Glomerular visceral epithelial cell (primary cell): Measurements from ENCODE around the gene CAMTA1.
A peak's percentile ranks its signal among the peaks of the same experiment; 100 is the strongest.

Source experiments
- DNase-seq: peaks from one replicate; pipeline ENCODE4 v3.0.0-alpha.2; 2016; ENCODE audit errors: extremely low spot score

The CAMTA1 gene

DNA sequence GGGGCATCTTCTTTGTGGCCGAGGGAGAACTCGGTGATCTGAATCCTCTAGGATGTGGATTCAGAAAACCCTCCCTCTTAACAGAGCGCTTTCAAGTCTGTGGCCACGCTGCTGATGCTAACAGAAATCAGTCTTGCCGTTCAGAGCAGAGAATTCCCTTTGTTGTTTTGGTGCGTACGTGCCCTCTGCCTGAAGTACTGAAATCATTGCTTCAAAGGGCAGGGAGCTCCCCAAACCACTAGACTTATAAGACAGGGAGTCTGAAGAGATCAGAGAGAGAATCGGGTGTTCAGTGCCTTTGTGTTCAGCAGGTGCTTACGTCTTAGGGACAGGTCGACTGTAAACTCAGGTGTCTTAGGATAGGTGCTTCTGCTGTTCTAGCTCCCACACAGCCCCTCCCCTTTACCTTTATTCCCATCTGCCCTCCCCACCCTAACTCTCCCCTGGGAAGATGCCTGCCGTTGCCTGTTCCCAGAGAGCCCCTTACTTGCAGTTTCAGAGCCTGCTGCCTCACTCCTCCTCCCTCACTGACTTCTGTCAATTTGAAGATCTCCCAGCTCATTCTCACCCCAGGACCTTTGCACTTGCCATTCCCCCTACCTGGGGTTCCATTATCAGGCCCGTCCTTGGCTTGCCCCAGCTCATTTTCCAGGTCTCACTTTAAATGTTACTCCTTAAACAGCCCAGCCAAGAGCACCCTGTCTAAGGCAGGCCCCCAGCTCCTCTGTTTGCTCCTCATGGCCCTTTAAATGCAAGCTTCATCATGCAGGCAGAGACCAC, 143.0 kb downstream of the CAMTA1 start:
- DNase-seq = no peak

DNA sequence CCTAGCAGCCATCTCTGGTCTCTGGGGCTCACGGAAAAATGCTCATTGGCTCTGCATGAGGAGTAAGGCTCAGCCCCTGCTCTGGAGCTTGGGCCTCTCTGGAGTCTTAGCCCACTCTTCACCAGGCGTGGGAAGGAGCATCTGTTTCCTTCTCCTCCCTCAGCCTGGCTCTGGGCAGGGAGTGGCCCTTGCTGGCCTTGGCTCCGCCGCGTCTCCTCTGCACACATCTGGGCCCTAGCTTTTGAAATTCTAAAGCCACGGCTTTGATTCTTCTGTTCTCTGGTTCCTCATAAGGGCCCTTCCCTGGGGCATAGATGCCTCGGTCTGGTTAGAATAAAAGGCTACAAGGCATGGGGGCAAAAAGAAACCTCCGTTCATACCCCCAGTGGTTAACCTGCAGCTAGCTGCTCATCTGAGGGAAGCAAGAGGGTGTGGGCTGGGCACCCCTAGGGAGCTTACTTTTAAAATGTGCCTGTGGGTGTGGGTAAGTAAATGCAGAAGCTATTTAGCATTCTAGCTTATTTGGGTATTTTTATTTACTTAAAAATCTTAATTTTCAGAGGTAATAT, 145.6 kb downstream of the CAMTA1 start:
- DNase-seq = no peak

DNA sequence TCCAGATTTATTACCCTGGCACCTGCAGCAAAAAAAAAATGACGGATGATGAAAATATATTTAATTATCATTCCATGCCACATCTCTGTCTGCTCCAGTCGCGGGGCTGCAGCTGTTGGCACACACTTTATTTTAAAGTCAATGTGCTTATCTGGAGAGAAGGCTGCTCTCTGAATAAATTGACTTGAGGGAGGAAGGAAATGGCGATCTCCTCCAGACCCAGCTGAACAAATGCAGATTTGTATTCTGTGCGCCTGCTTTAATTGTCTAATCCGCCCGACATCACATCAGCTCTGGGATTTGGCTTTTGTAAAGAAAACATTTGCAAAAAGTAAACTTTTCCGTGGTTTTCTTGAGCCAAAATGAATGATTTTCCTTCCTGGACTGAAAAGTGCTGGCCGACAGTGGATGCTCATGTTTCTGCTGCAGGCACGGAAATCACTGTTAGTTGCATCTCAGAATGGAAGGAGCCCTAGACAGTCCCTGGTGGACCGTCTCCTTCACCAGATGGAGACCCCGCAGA, 150.2 kb downstream of the CAMTA1 start:
- no peak for DNase-seq

DNA sequence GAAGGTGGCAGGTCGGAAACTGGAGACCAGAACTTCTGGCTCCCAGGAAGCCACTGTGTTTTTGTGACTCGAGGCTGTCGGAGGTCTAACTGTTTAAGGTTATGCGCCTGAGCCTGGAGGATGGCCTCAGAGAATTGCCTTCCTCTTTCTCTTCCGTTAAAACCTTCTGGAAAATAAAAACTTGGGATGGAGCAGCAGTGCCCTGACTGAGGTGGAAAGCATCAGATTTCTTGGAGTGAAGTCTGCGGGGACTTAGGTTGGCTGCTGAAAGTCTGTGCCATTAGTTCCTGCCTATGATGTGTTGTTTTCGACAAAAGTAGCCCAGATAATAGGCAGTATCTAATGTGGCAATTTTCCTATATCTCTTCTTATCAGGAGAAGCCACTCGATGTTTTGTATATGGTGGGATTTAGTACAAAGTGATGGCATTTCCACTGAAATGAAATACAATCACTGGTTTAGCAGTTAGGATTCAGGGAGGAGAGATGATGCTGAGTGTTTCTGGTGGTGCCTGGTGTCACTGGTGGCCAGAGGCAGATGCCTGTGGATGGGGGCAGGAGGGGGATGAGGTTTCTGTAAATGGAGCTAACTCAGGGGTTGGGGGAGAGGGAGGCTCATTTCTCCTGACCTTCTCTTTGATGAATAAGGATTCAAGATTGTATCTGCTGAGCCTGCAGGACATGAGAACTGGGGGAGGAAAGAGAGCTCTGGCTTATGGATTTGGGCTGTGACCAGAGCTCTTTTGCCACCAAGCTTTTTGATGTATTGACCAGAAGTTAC, 150.8 kb downstream of the CAMTA1 start:
- no peak for DNase-seq

DNA sequence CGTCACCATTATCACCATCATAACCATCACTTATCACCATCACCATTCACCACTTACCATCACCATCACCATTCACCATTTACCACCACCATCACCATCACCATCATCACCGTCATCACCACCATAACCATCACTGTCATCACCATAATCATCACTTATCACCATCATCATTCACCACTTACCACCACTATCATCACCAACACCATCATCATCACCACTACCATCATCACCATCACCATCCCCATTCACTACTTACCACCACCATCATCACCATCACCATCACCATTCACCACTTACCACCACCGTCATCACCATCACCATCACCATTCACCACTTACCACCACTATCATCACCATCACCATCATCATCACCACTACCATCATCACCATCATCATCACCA, 151.8 kb downstream of the CAMTA1 start:
- no peak for DNase-seq

DNA sequence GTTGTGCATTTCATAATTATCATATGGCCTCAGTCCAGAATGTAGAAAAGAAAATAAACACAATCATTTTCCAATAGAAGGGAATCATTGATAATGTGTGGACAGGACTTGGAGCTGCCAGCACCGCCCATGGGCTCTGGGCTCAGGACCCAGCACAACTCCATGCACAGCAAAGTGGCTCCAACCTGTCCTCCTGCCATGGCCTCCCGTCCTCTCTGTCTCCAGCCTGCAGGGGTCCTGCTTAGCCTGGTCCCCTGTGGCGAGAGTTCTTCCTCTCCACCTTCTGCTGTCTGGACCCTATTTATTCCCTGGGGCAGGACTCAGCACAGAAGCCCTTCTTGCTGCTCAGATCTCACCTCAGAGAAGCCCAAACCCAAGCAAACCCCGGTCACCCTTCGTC, 154.1 kb downstream of the CAMTA1 start:
- DNase-seq = no peak

DNA sequence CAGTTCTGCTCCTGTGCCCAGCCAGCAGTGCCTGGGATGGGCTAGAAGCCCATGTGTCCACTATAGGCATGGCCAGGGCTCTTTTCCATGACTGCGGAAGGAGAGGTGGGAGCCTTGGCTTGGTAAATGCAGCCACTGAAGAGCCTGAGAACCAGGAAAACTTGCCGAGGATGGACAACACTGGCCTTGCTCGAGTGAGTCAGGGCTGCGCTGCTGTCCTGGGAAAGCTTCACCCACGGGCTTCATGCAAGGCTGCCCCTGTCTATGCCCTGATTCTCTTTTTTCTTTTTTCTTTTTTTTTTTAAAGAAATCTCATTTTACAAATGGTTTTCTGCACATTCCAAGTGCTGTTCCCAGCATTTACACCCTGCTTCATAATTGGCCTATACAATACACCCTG, 156.5 kb downstream of the CAMTA1 start:
- peak; percentile 18 for DNase-seq

DNA sequence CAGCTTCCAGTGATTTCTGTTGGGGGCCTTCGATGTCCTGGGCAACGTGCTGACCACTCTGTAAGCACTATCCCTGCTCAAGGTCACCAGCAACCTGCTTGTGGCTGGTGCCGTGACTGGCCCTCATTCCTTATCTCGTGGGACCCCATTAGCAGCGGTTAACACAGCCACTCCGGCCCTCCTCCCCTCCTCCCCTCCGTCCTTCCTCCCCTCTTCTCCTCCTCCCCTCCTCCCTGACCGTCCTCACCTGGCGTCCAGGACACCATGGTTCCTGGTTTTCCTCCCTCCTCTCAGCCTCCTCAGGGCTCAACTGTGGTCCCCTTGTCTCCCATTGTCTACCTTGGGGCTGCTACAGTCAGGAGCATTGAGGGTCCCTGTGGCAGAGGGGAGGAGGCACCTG, 157.7 kb downstream of the CAMTA1 start:
- DNase-seq = no peak

DNA sequence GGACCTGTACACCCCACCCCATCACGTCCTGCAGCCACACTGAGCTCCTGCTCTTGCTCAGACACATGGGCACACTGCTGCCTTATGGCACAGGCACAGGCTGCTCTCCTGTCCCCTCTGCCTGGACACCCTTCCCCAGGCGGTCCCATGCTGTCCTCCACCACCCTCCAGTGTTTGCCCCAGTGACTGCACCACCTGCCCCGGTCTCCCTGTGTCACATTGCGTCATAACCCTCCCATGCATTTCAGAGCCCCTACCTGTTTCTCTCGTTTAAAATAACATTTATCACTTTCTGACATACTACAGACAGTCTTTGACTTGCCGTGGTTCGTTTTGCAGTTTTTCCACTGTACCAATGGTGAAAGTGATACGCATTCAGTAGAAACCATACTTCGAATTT, 159.2 kb downstream of the CAMTA1 start:
- DNase-seq = no peak

DNA sequence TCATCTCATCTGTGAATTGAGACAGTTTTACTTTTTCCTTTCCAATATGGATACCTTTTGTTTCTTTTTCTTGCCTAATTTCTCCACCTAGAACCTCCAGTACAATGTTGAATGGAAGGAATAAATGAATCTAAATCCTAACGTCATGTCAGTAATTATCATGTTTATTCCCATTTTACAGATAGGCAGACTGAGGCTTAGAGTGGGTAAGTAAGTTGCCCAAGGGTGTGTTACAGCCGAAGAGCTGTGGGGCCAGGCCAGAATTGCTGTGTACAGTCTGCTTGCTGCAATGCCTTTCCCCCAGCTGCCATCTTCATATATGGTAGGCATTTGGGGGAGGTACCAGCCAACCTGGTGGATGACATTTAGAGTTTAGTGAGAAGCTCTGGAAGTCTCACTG, 162.7 kb downstream of the CAMTA1 start:
- no peak for DNase-seq

DNA sequence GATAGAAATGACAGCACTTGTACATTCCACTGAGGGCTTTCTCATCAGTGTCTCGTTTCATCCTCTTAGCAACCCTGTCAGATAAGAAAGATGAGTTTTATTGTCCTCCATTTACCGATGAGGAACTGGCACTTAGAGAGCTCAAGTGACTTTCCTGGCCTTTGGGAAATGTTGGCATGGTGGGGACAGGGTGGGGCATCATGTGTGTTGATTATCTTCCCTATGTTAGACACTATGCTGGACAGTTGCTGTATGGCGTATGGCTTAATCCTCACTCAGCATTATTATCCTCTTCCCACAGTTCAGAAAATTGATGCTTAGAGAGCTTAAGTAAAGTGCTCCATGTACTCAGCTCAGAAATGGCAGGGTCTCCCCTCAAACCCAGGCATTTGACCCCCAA, 163.2 kb downstream of the CAMTA1 start:
- no peak for DNase-seq

DNA sequence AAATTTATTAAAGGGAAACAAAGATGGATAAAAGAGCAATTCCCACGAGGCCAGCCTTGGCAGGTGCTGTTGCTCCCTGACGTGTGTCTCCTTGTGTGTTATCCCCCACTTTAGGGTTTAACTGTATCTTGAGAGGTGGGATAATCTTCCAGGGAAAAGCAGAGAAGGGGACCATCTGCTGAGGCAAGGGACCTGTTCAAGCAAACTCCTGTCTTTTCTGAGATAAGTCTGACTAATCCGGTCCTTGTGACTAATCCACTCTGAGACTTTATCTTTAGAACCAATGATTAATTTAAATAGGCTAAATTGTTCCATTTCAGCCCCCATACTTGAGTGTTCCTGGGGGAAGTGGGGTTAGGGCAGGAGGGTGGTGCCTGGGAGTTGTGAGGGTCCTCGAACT, 163.6 kb downstream of the CAMTA1 start:
- no peak for DNase-seq

DNA sequence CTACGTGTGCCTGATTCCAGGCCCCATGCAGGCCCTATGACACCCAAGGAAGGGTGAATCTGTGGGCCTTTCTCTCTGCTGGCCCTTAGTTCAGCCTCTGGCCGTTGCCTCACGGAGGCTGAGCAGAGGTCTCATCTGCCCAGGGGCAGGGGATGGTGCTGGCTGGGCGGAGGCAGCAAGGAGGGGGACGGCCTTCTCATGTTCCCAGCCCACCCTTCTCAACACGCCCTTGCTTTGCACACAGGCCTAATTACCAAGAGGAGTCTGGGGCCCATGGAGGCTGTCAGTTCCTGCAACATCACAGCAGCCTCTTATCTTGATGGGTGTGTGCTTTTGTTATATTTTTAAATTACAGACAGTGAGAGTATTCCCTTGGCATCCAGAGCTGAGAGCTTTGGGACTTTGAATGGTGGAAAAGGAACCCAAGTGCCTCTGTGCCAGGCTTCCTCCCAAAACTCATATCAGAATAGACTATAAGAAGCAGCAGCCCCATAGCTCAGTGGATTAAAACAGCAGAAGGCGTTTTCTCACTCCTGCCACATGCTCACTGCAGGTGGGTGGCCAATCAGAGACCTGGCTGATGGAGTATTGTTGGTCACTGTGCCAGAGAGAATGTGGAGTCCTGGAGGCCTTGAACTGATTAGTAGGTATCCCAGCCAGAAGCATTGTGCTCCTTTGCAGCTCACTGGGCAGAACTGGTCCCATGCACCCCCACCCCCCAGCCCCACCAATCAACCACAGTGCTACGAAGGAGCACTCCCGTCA, 164.9 kb downstream of the CAMTA1 start:
- no peak for DNase-seq

DNA sequence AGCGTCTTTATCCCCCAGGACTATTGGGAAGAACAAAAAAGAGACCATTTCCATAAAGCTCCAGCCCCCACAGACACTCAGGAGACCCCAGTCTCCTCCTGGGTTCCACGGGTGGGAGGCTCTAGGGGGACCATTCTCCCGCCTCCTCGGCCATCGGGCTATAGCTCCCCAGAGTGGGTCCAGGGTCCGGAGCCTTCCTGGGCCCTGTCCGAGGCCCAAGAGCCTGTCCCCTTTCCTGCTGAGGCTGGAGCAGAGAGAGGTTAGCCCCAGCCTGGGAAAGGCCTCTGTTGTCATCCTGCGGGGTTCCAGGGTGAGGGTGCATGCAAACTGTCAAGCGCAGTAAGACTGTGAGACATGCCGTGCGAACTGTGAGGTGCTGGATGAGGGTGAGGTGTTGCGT, 166.3 kb downstream of the CAMTA1 start:
- no peak for DNase-seq

DNA sequence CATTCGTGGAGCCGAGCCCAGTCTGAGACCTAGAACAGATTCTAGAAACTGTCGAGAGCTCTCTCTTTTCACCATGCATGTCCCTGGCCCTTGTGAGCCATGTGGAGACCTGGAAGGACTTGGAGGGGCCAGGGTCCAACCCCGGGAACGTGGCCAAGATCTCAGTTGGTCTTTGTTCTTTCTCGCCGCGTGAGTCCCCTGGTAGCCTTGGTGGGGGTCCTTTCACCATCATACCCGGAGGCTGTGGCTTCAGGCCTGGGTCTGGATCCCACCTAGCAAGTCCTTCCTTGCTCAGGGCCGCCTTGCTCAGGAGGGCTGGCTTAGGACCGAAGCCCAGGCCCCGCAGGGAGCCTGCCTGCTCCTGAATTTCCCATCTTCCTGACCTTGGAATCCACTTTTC, 168.0 kb downstream of the CAMTA1 start:
- DNase-seq = no peak

DNA sequence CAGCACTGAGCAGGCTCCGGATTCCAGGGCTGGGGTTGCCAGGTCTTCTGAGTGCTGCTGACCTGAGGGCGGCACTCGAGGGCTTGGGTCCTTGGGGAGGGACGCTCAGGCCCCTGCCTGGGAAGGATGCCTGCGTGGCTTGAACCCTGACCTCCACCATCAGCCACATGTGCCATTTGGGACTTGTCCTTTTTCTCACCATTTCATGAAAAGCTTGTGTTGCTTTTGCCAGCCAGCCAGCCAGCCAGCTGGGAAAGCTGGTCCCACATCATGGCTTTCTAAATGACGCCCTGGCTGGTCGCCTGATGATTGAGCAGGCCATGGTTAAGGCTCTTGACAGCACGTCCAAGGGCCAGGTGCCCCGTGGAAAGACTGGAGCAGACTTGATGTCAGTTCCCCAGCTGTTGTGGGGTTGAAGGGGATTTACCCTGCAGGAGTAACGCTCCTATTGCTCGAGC, 168.7 kb downstream of the CAMTA1 start:
- no peak for DNase-seq

DNA sequence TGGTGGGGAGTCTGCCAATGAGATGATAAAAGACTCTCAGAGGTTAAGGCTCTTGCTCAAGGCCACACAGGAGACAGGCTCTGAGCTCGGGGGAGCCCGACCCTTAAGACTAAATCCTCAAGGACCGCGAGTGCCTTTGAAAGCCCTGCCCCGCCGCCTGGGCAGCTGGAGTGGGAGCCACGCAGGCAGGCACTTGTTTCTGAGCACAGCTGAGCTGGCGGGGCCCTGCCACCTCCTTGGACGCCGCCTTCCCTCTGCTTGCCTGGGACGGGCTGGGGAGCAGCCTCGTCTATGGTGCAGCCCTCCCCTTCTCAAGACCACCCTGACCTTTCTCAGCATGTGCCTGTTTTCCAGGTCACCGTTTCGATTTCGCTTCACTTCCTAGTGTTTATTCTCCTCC, 169.3 kb downstream of the CAMTA1 start:
- no peak for DNase-seq

DNA sequence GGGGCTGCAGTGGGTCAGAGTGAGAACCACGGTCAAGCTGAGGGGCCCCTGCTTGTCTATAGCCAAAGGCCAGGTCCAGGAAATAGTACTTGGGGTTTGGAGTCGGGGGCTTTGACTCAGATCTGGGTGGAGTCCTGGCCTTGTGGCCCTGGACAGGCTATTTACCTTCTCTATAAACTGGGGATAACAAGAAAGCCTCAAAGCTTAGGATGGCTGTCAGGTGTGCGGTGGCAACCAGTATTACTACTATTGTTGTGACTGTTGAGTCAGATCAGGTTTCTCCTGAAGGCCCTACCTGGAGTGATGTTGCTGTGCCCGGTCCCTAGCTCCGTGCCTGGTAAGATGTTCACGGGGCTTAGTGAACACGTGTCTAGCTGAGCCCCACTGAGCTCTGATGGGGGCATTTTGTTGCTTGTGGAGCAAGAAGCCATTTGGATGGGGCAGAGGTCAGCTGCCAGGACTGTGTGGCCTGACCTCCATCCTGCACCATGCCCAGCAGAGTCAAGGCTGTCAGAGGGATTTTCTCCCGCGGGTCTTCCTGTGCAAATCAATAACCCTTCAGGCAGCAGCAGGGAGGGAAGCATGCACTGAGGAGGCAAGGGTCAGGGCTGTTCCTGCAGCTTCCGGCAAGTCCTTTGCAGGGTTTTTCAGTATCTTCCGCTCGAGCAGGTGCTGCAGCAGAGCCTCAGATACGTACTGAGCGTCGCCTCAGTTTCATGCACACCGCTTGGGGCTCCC, 170.3 kb downstream of the CAMTA1 start:
- DNase-seq = no peak

DNA sequence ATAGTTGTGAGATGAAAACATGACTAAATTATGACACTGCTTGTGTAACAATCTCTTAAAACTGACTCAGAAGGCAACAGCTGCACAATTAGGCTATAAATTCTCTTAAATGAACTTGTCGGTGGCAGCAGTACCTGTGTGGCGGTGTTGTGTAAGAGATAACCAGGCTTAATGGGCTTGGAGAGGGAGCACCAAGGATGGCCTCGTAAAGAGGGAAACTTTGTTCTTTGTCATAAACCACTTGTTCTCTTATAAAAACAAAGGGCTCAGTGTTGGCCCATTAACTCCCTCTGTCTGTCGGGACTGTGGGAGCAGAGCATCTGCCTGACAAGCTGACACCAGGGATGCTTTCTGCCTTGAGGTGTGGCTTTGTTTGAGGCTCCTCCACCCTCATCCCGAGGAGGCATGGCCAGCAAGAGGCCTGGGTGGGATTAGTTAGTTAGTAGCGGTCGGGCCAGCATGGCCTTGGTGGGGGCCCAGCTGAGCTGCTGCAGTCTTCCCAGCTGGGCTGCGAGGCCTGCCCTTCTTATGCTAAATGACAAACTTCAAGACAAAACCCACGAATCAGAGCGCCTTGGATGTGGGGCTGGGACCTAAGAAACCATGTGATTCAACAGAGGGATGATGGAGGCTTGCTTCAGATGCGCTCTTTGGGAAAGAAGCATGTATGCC, 171.4 kb downstream of the CAMTA1 start:
- DNase-seq = no peak

DNA sequence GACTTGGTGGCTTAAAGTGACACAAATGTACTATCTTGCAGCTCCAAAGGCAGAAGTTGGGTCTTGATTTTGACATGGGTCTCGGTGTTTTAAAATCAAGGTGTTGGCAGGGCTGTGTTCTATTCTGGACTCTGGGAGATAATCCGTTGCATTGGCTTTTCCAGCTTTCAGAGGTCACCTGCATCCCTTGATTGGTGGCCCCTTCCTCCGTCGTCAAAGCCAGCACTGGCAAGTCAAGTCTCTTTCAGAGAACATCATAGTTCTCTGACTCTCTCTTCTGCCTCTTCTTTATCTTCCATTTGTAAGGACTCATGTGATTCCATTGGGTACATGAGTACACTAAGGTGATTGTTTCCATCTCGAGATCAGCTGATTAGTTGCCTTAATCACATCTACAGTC, 172.1 kb downstream of the CAMTA1 start:
- DNase-seq = no peak
